ENCODE data around the gene SFRP2. TPM values are rescaled to one million over a fixed set of nuclear protein-coding genes. Genes with fewer than 3 reads are reported as not detected.
A peak's percentile ranks its signal among the peaks of the same experiment; 100 is the strongest.

The SFRP2 gene
- total RNA-seq, 1 donor from 2014 or later: 87.7 TPM

DNA sequence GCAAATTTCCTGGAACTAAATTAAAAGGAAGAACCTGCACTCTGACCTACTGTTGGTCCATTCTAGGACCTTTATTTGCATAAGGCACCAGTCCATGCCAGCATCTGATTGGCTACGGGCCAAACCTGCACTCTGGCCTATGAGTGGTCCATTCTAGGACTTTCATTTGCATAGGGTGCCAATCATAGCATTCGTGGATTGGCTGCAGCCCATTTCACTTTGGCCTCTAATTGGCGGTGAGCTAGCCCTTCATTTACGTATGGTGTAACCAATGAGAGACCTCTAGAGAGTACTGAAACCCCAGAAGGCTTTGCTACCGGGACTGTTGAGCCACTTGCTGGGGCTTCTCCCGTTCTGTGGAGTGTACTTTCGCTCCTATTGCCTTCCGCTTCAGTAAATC is 23.0 kb downstream of the SFRP2 start:
- no peak for TF ChIP-seq CTCF (IDR thresholded peaks at IDR 0.05)
- no peak overlapping the region for H3K27ac Mint-ChIP-seq (ENCODE audit: unreplicated experiment)
- H3K36me3 Mint-ChIP-seq (ENCODE audit: unreplicated experiment): peaks cover 2% of the 10 kb centered on the region
- H3K9me3 Mint-ChIP-seq (ENCODE audit: unreplicated experiment): peaks cover 5% of the 10 kb centered on the region
- H3K4me1 Mint-ChIP-seq (ENCODE audit: unreplicated experiment): peaks cover 9% of the 10 kb centered on the region
- DNase-seq (ENCODE audit: extremely low spot score, unreplicated experiment): no peak
- peaks cover 44% of the 10 kb centered on the region for H3K27me3 Mint-ChIP-seq (ENCODE audit: unreplicated experiment)
- H3K4me3 Mint-ChIP-seq (ENCODE audit: unreplicated experiment): no peak overlapping the region

- H3K27me3 Mint-ChIP-seq (ENCODE audit: unreplicated experiment): peaks cover 37% of the 10 kb centered on the region
- H3K9me3 Mint-ChIP-seq (ENCODE audit: unreplicated experiment): peaks cover 3% of the 10 kb centered on the region
- no peak for DNase-seq (ENCODE audit: extremely low spot score, unreplicated experiment)
- TF ChIP-seq CTCF (IDR thresholded peaks at IDR 0.05): no peak
- no peaks in the 10 kb centered on the region for H3K36me3 Mint-ChIP-seq (ENCODE audit: unreplicated experiment)
- H3K4me1 Mint-ChIP-seq (ENCODE audit: unreplicated experiment): peaks cover 8% of the 10 kb centered on the region
- no peak overlapping the region for H3K27ac Mint-ChIP-seq (ENCODE audit: unreplicated experiment)
- H3K4me3 Mint-ChIP-seq (ENCODE audit: unreplicated experiment): no peak overlapping the region
Observed at GRCh38 chr4:153764601-153765368, 24.1 kb downstream of the SFRP2 start.

DNA sequence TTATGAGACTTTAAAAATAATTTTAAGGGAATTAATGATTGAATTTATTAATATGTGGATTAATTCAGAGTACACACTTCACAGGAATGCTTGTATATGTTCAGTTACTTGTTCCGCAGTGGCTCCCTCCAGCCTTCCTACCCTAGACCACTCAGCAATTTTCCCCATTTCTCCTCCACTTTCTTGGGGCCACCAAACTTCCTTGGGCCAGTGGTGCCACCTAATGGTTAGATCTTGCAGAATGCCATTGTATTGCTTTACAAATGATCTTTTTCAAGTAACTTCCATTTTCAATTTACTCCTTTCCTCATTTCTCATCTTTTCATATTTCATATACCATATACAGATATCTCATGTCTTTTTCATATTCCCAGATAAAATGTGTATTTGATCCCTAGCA is 25.5 kb downstream of the SFRP2 start:
- Mint-ChIP-seq H3K9me3 (ENCODE audit: unreplicated experiment) (peaks cover 3% of the 10 kb centered on the region), H3K4me3 (ENCODE audit: unreplicated experiment) (no peak overlapping the region), H3K4me1 (ENCODE audit: unreplicated experiment) (peaks cover 13% of the 10 kb centered on the region), H3K27me3 (ENCODE audit: unreplicated experiment) (peaks cover 37% of the 10 kb centered on the region), H3K36me3 (ENCODE audit: unreplicated experiment) (no peaks in the 10 kb centered on the region), H3K27ac (ENCODE audit: unreplicated experiment) (no peak overlapping the region)
- no peak for DNase-seq (ENCODE audit: extremely low spot score, unreplicated experiment)
- peak; percentile 29 for TF ChIP-seq CTCF (IDR thresholded peaks at IDR 0.05)

DNA sequence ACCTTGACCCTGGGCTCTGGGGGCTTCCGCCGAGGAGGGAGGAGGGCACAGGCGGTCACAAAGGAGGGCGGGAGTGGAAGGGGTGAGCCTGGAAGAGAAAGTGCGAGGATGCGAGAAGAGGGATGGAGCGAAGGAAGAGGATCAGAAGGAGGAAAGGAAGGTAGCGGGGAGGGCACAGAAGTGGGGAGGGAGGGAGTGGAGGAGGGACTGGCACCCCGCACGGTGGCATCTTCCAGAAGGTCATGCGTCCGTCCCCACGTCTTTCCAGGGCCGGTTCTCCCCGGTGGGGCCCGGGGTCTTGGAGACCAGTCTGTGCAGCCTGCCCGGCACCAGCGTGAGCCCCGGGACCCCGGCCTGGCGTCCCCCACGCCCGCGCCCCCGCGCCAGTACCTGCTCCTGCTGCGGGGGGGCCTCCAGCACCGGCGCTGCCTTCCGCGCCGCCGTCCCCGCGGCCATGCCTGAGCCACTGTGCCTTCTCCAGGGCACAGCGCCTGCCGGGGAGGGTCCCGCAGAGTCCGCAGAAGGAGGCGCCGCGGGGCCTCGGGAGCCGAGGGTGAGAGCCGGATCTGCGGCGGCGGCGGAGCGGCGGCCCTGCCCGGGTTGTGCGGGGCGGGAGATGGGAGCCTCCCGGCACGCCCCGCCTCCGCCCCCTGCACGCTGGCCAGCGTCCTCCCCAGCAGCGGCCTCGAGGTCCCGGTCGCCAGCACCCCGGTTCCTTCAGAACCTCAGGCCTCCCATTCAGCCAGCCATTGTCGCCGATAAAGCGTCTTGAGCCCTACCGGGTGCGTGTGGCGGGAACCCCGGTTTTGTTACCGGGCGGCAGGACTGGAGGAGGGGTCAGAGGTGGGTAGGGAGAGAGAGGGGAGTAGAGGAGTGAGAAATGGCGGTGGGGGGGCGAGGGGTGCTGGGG is 29.2 kb downstream of the SFRP2 start, which contains the start of gene RNF175:
TSS of gene RNF175 (minus strand) at position 618 of the 910 bp plus-strand sequence. CDS start at position 456, 162 bp downstream.
- no peak for TF ChIP-seq CTCF (IDR thresholded peaks at IDR 0.05)
- Mint-ChIP-seq H3K36me3 (ENCODE audit: unreplicated experiment) (peaks cover 5% of the 10 kb centered on the region), H3K4me1 (ENCODE audit: unreplicated experiment) (peaks cover 8% of the 10 kb centered on the region), H3K27ac (ENCODE audit: unreplicated experiment) (no peak within 1 kb of the TSS), H3K27me3 (ENCODE audit: unreplicated experiment) (peaks cover 32% of the 10 kb centered on the region), H3K9me3 (ENCODE audit: unreplicated experiment) (peaks cover 12% of the 10 kb centered on the region), H3K4me3 (ENCODE audit: unreplicated experiment) (peak within 1 kb of the TSS; percentile 58)
- DNase-seq (ENCODE audit: extremely low spot score, unreplicated experiment): no peak

Data from osteocyte (in vitro differentiated cells).